ENCODE measurements around the gene ADI1.

- TF ChIP-seq CTCF (IDR thresholded peaks at IDR 0.05): no peak
- TF ChIP-seq POLR2A (IDR thresholded peaks at IDR 0.05): no peak
Measured at GRCh38 chr2:3453190-3453999, 65.9 kb downstream of the ADI1 start.
